Astrocyte (in vitro differentiated cells and primary cell): Measurements from ENCODE around the gene DOCK3. TPM values are rescaled to one million over a fixed set of nuclear protein-coding genes. Genes with fewer than 3 reads are reported as not detected.

Source experiments
- DNase-seq: peaks from one replicate; pipeline ENCODE4 v3.0.0-alpha.2; 2010; ENCODE audit warnings: low read depth
- FAIRE-seq: peaks from 2 replicates; lab custom pipeline; 2011; peaks lifted over from hg19 to GRCh38; lab: Jason Lieb, UNC
- H2AFZ ChIP-seq: 2 replicates; pipeline ENCODE4 v1.6.0; 2012; ENCODE audit warnings: low read depth, low read length, inconsistent platforms
- H3K27ac ChIP-seq: 2 replicates; pipeline ENCODE4 v1.5.1; 2011; ENCODE audit warnings: low read depth, low read length, inconsistent platforms
- H3K27me3 ChIP-seq: 2 replicates; pipeline ENCODE4 v1.6.0; 2011; ENCODE audit warnings: low read length, inconsistent platforms; ENCODE audit not compliant: insufficient read depth
- H3K36me3 ChIP-seq: 2 replicates; pipeline ENCODE4 v1.5.1; 2011; ENCODE audit warnings: low read length, inconsistent platforms; ENCODE audit not compliant: insufficient read depth
- H3K4me1 ChIP-seq: 2 replicates; pipeline ENCODE4 v1.5.1; 2011; ENCODE audit warnings: low read length, inconsistent platforms; ENCODE audit not compliant: insufficient read depth
- H3K4me2 ChIP-seq: 2 replicates; pipeline ENCODE4 v1.6.0; 2012; ENCODE audit warnings: low read length, inconsistent platforms
- H3K4me3 ChIP-seq: 2 replicates; pipeline ENCODE4 v1.5.1; 2011; ENCODE audit warnings: low read depth, mild to moderate bottlenecking, low read length, inconsistent platforms; ENCODE audit not compliant: insufficient read depth
- H3K79me2 ChIP-seq: 2 replicates; pipeline ENCODE4 v1.6.0; 2012; ENCODE audit warnings: mild to moderate bottlenecking, low read length, inconsistent platforms; ENCODE audit not compliant: insufficient read depth
- H3K9ac ChIP-seq: 2 replicates; pipeline ENCODE4 v1.6.0; 2012; ENCODE audit warnings: mild to moderate bottlenecking, low read length, inconsistent platforms
- H3K9me3 ChIP-seq: 2 replicates; pipeline ENCODE4 v1.5.1; 2012; ENCODE audit warnings: low read depth, mild to moderate bottlenecking, low read length, inconsistent platforms; ENCODE audit not compliant: insufficient read depth
- H4K20me1 ChIP-seq: 2 replicates; pipeline ENCODE4 v1.6.0; 2012; ENCODE audit warnings: low read length, inconsistent platforms; ENCODE audit not compliant: insufficient read depth
- H3K27ac Mint-ChIP-seq: one replicate; pipeline ENCODE4 v1.8.0; 2021; ENCODE audit warnings: mild to moderate bottlenecking, mixed read lengths; ENCODE audit not compliant: unreplicated experiment
- H3K27me3 Mint-ChIP-seq: one replicate; pipeline ENCODE4 v1.8.0; 2021; ENCODE audit warnings: low read depth, mixed read lengths; ENCODE audit not compliant: unreplicated experiment
- H3K36me3 Mint-ChIP-seq: one replicate; pipeline ENCODE4 v1.8.0; 2021; ENCODE audit warnings: low read depth, mixed read lengths; ENCODE audit not compliant: unreplicated experiment
- H3K4me1 Mint-ChIP-seq: one replicate; pipeline ENCODE4 v1.8.0; 2021; ENCODE audit warnings: low read depth, mixed read lengths; ENCODE audit not compliant: unreplicated experiment
- H3K4me3 Mint-ChIP-seq: one replicate; pipeline ENCODE4 v1.8.0; 2021; ENCODE audit warnings: mild to moderate bottlenecking, moderate library complexity, mixed read lengths; ENCODE audit not compliant: unreplicated experiment
- H3K9me3 Mint-ChIP-seq: one replicate; pipeline ENCODE4 v1.8.0; 2021; ENCODE audit warnings: mild to moderate bottlenecking, mixed read lengths; ENCODE audit not compliant: unreplicated experiment
- EZH2 ChIP-seq: IDR thresholded peaks from 2 replicates; pipeline ENCODE4 v1.6.1; 2012; ENCODE audit warnings: mild to moderate bottlenecking, low read length, inconsistent platforms; ENCODE audit not compliant: insufficient read depth
- total RNA-seq: library from RNA; stranded (reverse); gene quantifications from 2 replicates; pipeline ENCODE4 v1.2.1, GENCODE V29; 2021
- TF ChIP-seq, protein P1 (sequence below): IDR thresholded peaks from 2 replicates; pipeline ENCODE4 v1.5.1; 2011; ENCODE audit warnings: low read depth, mild to moderate bottlenecking, inconsistent platforms, low read length, moderate library complexity; ENCODE audit not compliant: insufficient read depth

DOCK3 gene
- total RNA-seq, 1 donor from 2014 or later, result 3.3 TPM

DNA sequence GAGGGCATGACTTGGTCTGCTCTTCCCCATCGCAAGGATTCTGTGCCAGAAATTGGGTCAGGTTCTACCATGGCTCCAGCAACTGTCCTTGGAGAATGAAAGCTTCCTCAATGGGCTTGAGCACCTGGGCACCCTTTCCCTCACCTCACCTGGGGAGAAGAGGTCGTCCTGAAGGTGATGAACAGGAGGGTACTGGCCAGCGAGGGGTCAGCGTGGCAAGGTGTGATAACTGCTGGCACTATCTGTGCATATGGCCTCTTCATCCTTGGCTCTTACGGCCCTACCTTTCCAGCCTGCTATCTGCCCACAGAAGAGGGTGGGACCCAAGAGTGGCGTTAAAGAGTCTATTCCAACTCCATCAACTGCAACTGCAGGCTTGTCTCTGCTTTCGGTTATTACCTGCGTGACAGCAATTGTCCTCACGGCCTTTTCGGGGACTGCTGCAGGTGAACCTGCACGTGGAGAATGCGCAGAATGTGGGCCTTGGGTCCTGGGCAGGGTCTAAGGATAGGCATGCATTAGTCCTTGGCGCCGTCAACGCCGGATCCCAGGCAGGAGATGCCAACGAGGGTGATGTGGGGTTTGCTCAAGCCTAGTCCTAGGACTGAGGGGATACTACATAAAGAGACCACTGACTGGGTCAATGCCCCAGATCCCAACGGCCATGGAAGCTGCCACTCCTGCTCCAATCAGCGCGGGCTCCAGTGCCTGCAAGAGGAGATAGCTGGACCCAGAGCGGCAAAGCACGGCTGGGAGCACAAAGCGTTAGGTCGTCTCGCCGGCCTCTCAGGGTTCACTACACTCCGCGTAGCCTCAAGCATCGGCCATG lies 715.7 kb downstream of the DOCK3 start:
- no peak for TF ChIP-seq EZH2
- TF ChIP-seq, protein P1, sequence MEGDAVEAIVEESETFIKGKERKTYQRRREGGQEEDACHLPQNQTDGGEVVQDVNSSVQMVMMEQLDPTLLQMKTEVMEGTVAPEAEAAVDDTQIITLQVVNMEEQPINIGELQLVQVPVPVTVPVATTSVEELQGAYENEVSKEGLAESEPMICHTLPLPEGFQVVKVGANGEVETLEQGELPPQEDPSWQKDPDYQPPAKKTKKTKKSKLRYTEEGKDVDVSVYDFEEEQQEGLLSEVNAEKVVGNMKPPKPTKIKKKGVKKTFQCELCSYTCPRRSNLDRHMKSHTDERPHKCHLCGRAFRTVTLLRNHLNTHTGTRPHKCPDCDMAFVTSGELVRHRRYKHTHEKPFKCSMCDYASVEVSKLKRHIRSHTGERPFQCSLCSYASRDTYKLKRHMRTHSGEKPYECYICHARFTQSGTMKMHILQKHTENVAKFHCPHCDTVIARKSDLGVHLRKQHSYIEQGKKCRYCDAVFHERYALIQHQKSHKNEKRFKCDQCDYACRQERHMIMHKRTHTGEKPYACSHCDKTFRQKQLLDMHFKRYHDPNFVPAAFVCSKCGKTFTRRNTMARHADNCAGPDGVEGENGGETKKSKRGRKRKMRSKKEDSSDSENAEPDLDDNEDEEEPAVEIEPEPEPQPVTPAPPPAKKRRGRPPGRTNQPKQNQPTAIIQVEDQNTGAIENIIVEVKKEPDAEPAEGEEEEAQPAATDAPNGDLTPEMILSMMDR, result no peak
- H3K9me3 ChIP-seq, result peaks cover 3% of the 10 kb centered on the region
- H3K27ac ChIP-seq, result no peak overlapping the region
- peak overlapping the region; percentile 87 for H3K9ac ChIP-seq
- H2AFZ ChIP-seq, result peak overlapping the region; percentile 27
- Mint-ChIP-seq H3K4me3 (peak overlapping the region; percentile 71), H3K4me1 (peaks cover 34% of the 10 kb centered on the region), H3K36me3 (peaks cover 31% of the 10 kb centered on the region), H3K27me3 (no peaks in the 10 kb centered on the region), H3K27ac (peak overlapping the region; percentile 58), H3K9me3 (peaks cover 6% of the 10 kb centered on the region)
- peaks cover 50% of the 10 kb centered on the region for H3K4me1 ChIP-seq
- peak overlapping the region; percentile 48 for H3K4me3 ChIP-seq
- H3K79me2 ChIP-seq, result peaks cover 86% of the 10 kb centered on the region
- FAIRE-seq (no peak), DNase-seq (no peak)
- H3K27me3 ChIP-seq, result no peaks in the 10 kb centered on the region
- peak overlapping the region; percentile 82 for H3K4me2 ChIP-seq
- peaks cover 33% of the 10 kb centered on the region for H3K36me3 ChIP-seq
- peaks cover 84% of the 10 kb centered on the region for H4K20me1 ChIP-seq

DNA sequence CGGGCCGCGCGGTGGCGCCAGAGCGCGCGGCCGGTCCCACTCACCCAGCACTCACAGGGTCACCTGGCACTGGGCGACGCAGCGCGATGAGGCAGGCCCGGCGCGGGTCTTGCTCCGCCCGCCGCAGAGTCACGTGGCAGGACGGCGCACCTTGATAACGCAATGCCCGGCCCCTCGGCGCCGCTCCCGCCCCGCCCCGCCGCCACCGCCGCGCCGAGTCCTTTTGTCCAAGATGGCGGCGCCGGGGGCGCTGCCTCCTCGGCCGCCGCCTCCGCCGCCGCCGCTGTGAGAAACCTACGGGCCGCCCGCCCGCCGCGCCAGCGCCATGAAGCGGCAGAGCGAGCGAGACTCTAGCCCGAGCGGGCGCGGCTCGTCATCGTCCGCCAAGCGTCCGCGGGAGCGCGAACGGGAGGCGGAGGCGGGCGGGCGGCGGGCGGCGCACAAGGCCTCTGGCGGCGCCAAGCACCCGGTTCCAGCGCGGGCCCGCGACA lies 716.4 kb downstream of the DOCK3 start, which contains the start of gene RBM15B:
RBM15B (plus strand) TSS at position 211 of the 491 bp plus-strand sequence; CDS start at position 326, 115 bp downstream.
- TF ChIP-seq EZH2, result no peak
- TF ChIP-seq, protein P1, result peak; percentile 67
- peaks cover 85% of the 10 kb centered on the region for H4K20me1 ChIP-seq
- DNase-seq (peak; percentile 90), FAIRE-seq (no peak)
- peaks cover 50% of the 10 kb centered on the region for H3K4me1 ChIP-seq
- peak within 1 kb of the TSS; percentile 63 for H3K4me3 ChIP-seq
- peaks cover 3% of the 10 kb centered on the region for H3K9me3 ChIP-seq
- Mint-ChIP-seq H3K27me3 (no peaks in the 10 kb centered on the region), H3K9me3 (peaks cover 6% of the 10 kb centered on the region), H3K36me3 (peaks cover 33% of the 10 kb centered on the region), H3K4me3 (peak within 1 kb of the TSS; percentile 81), H3K4me1 (peaks cover 36% of the 10 kb centered on the region), H3K27ac (peak within 1 kb of the TSS; percentile 58)
- H3K79me2 ChIP-seq, result peaks cover 86% of the 10 kb centered on the region
- peak within 1 kb of the TSS; percentile 87 for H3K4me2 ChIP-seq
- H3K9ac ChIP-seq, result peak within 1 kb of the TSS; percentile 87
- peak within 1 kb of the TSS; percentile 82 for H3K27ac ChIP-seq
- H3K27me3 ChIP-seq, result no peaks in the 10 kb centered on the region
- H2AFZ ChIP-seq, result peak within 1 kb of the TSS; percentile 27
- H3K36me3 ChIP-seq, result peaks cover 40% of the 10 kb centered on the region
